Gastrocnemius medialis (tissue), 4 donors: ENCODE results near the gene AVEN. TPM values are rescaled to one million over a fixed set of nuclear protein-coding genes. Genes with fewer than 3 reads are reported as not detected.

Experiments
- ATAC-seq, 2 donors: fragments of 150-250 bp; one replicate each; pipeline ENCODE4 v1.9.1; 2016
- DNase-seq, 2 donors: peaks; one replicate each; pipeline ENCODE4 v3.0.0-alpha.2; 2019
- H3K27ac ChIP-seq, 4 donors: fragments of 200-600 bp; sonication (generic); 1 replicate in 1 of 4; 2 replicates in 3 of 4; pipeline ENCODE4 v1.5.1; 2016 to 2018; ENCODE audit warnings: mild to moderate bottlenecking in 2 of 4, moderate library complexity in 1 of 4
- H3K27me3 ChIP-seq, 3 donors: fragments of 200-600 bp; sonication (generic) in 2 of 3; 1 replicate in 1 of 3; 2 replicates in 2 of 3; pipeline versions ENCODE4 v1.5.1 to v1.6.0; 2016 to 2019; ENCODE audit warnings: mild to moderate bottlenecking in 1 of 3, moderate library complexity in 1 of 3
- H3K36me3 ChIP-seq, 2 donors: fragments of 200-600 bp; sonication (generic) in 1 of 2; one replicate each; pipeline ENCODE4 v1.5.1; 2017 to 2018
- H3K4me1 ChIP-seq, 2 donors: fragments of 200-600 bp; sonication (generic) in 1 of 2; one replicate each; pipeline ENCODE4 v1.5.1; 2016 to 2017; ENCODE audit warnings: mild to moderate bottlenecking in 2 of 2
- H3K4me3 ChIP-seq, 4 donors: fragments of 200-600 bp; sonication (generic) in 3 of 4; 1 replicate in 1 of 4; 2 replicates in 3 of 4; pipeline ENCODE4 v1.5.1; 2016 to 2019; ENCODE audit warnings: mild to moderate bottlenecking in 2 of 4
- H3K9me3 ChIP-seq, 3 donors: fragments of 200-600 bp; sonication (generic) in 2 of 3; 1 replicate in 1 of 3; 2 replicates in 2 of 3; pipeline ENCODE4 v1.5.1; 2016 to 2019
- CTCF ChIP-seq, 5 experiments: fragments of 450-650 bp in 3 of 5; fragments of 200-600 bp in 2 of 5; sonication (generic) in 2 of 5; IDR thresholded peaks in 4 of 5; conservative IDR thresholded peaks in 1 of 5; 1 replicate in 4 of 5; 2 replicates in 1 of 5; pipeline ENCODE4 v1.5.1; 2016 to 2019; ENCODE audit warnings: antibody characterized with exemption in 5 of 5, mild to moderate bottlenecking in 3 of 5, moderate library complexity in 3 of 5
- POLR2A ChIP-seq, 2 donors: fragments of 450-650 bp; IDR thresholded peaks; one replicate each; pipeline ENCODE4 v1.6.1; 2017; ENCODE audit warnings: antibody characterized with exemption in 2 of 2, mild to moderate bottlenecking in 2 of 2, moderate library complexity in 2 of 2
- in situ Hi-C, 4 donors: fragments of 200-750 bp; cut with MboI; loops; one replicate each; pipeline versions ENCODE4 v1.15.0 to v1.8.0; 2017; ENCODE audit warnings: low sequenced_read_pairs in 4 of 4
- intact Hi-C: fragments of 100-400 bp; cut with DNase I; formaldehyde crosslinking; loops from one replicate; pipeline ENCODE4 v1.15.1; 2023; ENCODE audit warnings: low total_unique reads
- total RNA-seq, 4 donors: library from RNA; depleted of rRNA; stranded (reverse); fragments of >200 nt; gene quantifications; one replicate each; pipeline versions ENCODE4 v1.1.0 to v1.2.3, GENCODE V29; 2016

AVEN gene
- total RNA-seq, 4 donors from 2014 or later: 17.4 to 36.2 (median 21.5) TPM

- H3K9me3 ChIP-seq: no peaks in the 10 kb centered on the region
- H3K27ac ChIP-seq: no peak overlapping the region
- DNase-seq (no peak), ATAC-seq (no peak)
- in situ Hi-C loops (no loop called here), intact Hi-C loops (no loop called here)
- peaks cover 8 to 26% of the 10 kb centered on the region in 2 donors for H3K4me1 ChIP-seq
- TF ChIP-seq CTCF (IDR thresholded peaks at IDR 0.05 in 4 of 5, conservative IDR thresholded peaks at IDR 0.05 in 1 of 5): no peak
- no peak for TF ChIP-seq POLR2A (IDR thresholded peaks at IDR 0.05)
- H3K4me3 ChIP-seq: no peak overlapping the region
- no peaks in the 10 kb centered on the region for H3K27me3 ChIP-seq
- H3K36me3 ChIP-seq: no peaks in the 10 kb centered on the region
These were observed 125.5 kb downstream of the AVEN start for GRCh38 chr15:33913459-33913858.

- intact Hi-C loops: no loop called here
- Histone ChIP-seq H3K27ac (no peak overlapping the region), H3K9me3 (no peaks in the 10 kb centered on the region), H3K4me3 (no peak overlapping the region), H3K27me3 (no peaks in the 10 kb centered on the region), H3K36me3 (no peaks in the 10 kb centered on the region), H3K4me1 (peaks cover 8 to 26% of the 10 kb centered on the region in 2 donors)
- ATAC-seq (no peak), DNase-seq (no peak)
- TF ChIP-seq CTCF (IDR thresholded peaks at IDR 0.05 in 4 of 5, conservative IDR thresholded peaks at IDR 0.05 in 1 of 5): no peak
- TF ChIP-seq POLR2A (IDR thresholded peaks at IDR 0.05): no peak
- in situ Hi-C loops: no loop called here
These were observed 126.7 kb downstream of the AVEN start for GRCh38 chr15:33912326-33912725.

GRCh38 chr15:33910741-33911140, 128.3 kb downstream of the AVEN start:
- no peak for DNase-seq
- no peaks in the 10 kb centered on the region for H3K36me3 ChIP-seq
- intact Hi-C loops: no loop called here
- in situ Hi-C loops: no loop called here
- no peaks in the 10 kb centered on the region for H3K9me3 ChIP-seq
- no peak overlapping the region for H3K4me3 ChIP-seq
- ATAC-seq: no peak
- H3K4me1 ChIP-seq: peaks cover 8 to 26% of the 10 kb centered on the region in 2 donors
- no peak for TF ChIP-seq CTCF (IDR thresholded peaks at IDR 0.05 in 4 of 5, conservative IDR thresholded peaks at IDR 0.05 in 1 of 5)
- no peak for TF ChIP-seq POLR2A (IDR thresholded peaks at IDR 0.05)
- no peak overlapping the region for H3K27ac ChIP-seq
- no peaks in the 10 kb centered on the region for H3K27me3 ChIP-seq

GRCh38 chr15:33908406-33908805, 130.6 kb downstream of the AVEN start:
- ATAC-seq: no peak
- Histone ChIP-seq H3K9me3 (no peaks in the 10 kb centered on the region), H3K36me3 (no peaks in the 10 kb centered on the region), H3K27me3 (no peaks in the 10 kb centered on the region), H3K4me1 (peaks cover 8 to 15% of the 10 kb centered on the region in 2 donors), H3K4me3 (no peak overlapping the region), H3K27ac (no peak overlapping the region)
- TF ChIP-seq POLR2A (IDR thresholded peaks at IDR 0.05): no peak
- TF ChIP-seq CTCF (IDR thresholded peaks at IDR 0.05 in 4 of 5, conservative IDR thresholded peaks at IDR 0.05 in 1 of 5): no peak
- DNase-seq: no peak
- intact Hi-C loops (no loop called here), in situ Hi-C loops (no loop called here)

GRCh38 chr15:33907326-33907725, 131.7 kb downstream of the AVEN start:
- Histone ChIP-seq H3K27ac (no peak overlapping the region), H3K4me1 (peaks cover 3 to 5% of the 10 kb centered on the region in 2 donors), H3K9me3 (no peaks in the 10 kb centered on the region), H3K36me3 (no peaks in the 10 kb centered on the region), H3K4me3 (no peak overlapping the region), H3K27me3 (no peaks in the 10 kb centered on the region)
- ATAC-seq: no peak
- in situ Hi-C loops (no loop called here), intact Hi-C loops (no loop called here)
- TF ChIP-seq POLR2A (IDR thresholded peaks at IDR 0.05) (no peak), CTCF (IDR thresholded peaks at IDR 0.05 in 4 of 5, conservative IDR thresholded peaks at IDR 0.05 in 1 of 5) (no peak)
- DNase-seq: no peak
